ENCODE data around the gene FLNB.

GRCh38 chr3:58047826-58048225 is 39.6 kb downstream of the FLNB start:
- TF ChIP-seq CTCF (conservative IDR thresholded peaks at IDR 0.05; ENCODE audit: low read length) (no peak), EZH2phosphoT487 (IDR thresholded peaks at IDR 0.05; ENCODE audit: borderline replicate concordance) (no peak)

All from Loucy (cell line).